Liver (tissue), 9 donors: ENCODE results near the gene OPN1SW. TPM values are rescaled to one million over a fixed set of nuclear protein-coding genes. Genes with fewer than 3 reads are reported as not detected.

Experiments
- DNase-seq: peaks from one replicate; pipeline ENCODE4 v3.0.0-alpha.2; 2017; ENCODE audit warnings: low spot score
- H3K27ac ChIP-seq, 2 donors: one replicate each; pipeline ENCODE4 v1.7.0; 2013; ENCODE audit warnings: inconsistent platforms in 2 of 2, low read length in 2 of 2, control low read depth in 1 of 2, low read depth in 1 of 2, mild to moderate bottlenecking in 1 of 2
- H3K27me3 ChIP-seq, 4 donors: one replicate each; pipeline versions ENCODE4 v1.6.1 to v1.7.0; 2013; ENCODE audit warnings: low read length in 3 of 4, inconsistent platforms in 1 of 4, mild to moderate bottlenecking in 1 of 4, moderate library complexity in 1 of 4; ENCODE audit not compliant: control insufficient read depth in 4 of 4, insufficient read depth in 4 of 4
- H3K36me3 ChIP-seq, 4 donors: one replicate each; pipeline versions ENCODE4 v1.6.1 to v1.7.0; 2013; ENCODE audit warnings: low read length in 3 of 4, mild to moderate bottlenecking in 3 of 4, low read depth in 1 of 4, moderate library complexity in 1 of 4; ENCODE audit not compliant: control insufficient read depth in 4 of 4, insufficient read depth in 3 of 4
- H3K4me1 ChIP-seq, 4 donors: one replicate each; pipeline versions ENCODE4 v1.6.1 to v1.7.0; 2013; ENCODE audit warnings: low read length in 3 of 4, mild to moderate bottlenecking in 3 of 4, moderate library complexity in 1 of 4; ENCODE audit not compliant: control insufficient read depth in 4 of 4, insufficient read depth in 4 of 4
- H3K4me3 ChIP-seq, 3 donors: one replicate each; pipeline versions ENCODE4 v1.6.1 to v1.7.0; 2013; ENCODE audit warnings: low read length in 3 of 3, control low read depth in 1 of 3, low read depth in 1 of 3, mild to moderate bottlenecking in 1 of 3
- H3K9ac ChIP-seq, 2 donors: one replicate each; pipeline ENCODE4 v1.7.0; 2013; ENCODE audit warnings: low read length in 2 of 2, mild to moderate bottlenecking in 2 of 2, moderate library complexity in 2 of 2, control low read depth in 1 of 2, low read depth in 1 of 2
- H3K9me3 ChIP-seq, 4 donors: one replicate each; pipeline versions ENCODE4 v1.6.1 to v1.7.0; 2013; ENCODE audit warnings: low read length in 3 of 4; ENCODE audit not compliant: control insufficient read depth in 4 of 4
- EGR1 ChIP-seq, 2 donors: IDR thresholded peaks; 2 replicates each; pipeline ENCODE4 v1.6.1; 2016 to 2018; ENCODE audit warnings: antibody characterized with exemption in 2 of 2, low read depth in 2 of 2
- FOXA2 ChIP-seq: IDR thresholded peaks from 2 replicates; pipeline ENCODE4 v1.6.1; 2016; ENCODE audit warnings: antibody characterized with exemption
- GABPA ChIP-seq, 2 donors: IDR thresholded peaks in 1 of 2; conservative IDR thresholded peaks in 1 of 2; 2 replicates each; pipeline ENCODE4 v1.6.1; 2016; ENCODE audit warnings: antibody characterized with exemption in 2 of 2, mild to moderate bottlenecking in 1 of 2, moderate library complexity in 1 of 2
- HNF4A ChIP-seq, 2 donors: conservative IDR thresholded peaks; 2 replicates each; pipeline ENCODE4 v1.6.1; 2016; ENCODE audit warnings: antibody characterized with exemption in 2 of 2, mild to moderate bottlenecking in 2 of 2
- HNF4G ChIP-seq: IDR thresholded peaks from 2 replicates; pipeline ENCODE4 v1.6.1; 2016; ENCODE audit warnings: antibody characterized with exemption
- JUND ChIP-seq, 2 donors: IDR thresholded peaks; 2 replicates each; pipeline ENCODE4 v1.6.1; 2016; ENCODE audit warnings: antibody characterized with exemption in 2 of 2
- MAX ChIP-seq: IDR thresholded peaks from 2 replicates; pipeline ENCODE4 v1.6.1; 2016; ENCODE audit warnings: antibody characterized with exemption
- NR2F2 ChIP-seq: IDR thresholded peaks from 2 replicates; pipeline ENCODE4 v1.6.1; 2016; ENCODE audit warnings: antibody characterized with exemption
- RAD21 ChIP-seq, 2 donors: IDR thresholded peaks; 2 replicates each; pipeline ENCODE4 v1.6.1; 2016; ENCODE audit warnings: antibody characterized with exemption in 2 of 2, mild to moderate bottlenecking in 2 of 2
- REST ChIP-seq: IDR thresholded peaks from 2 replicates; pipeline ENCODE4 v1.6.1; 2016; ENCODE audit warnings: antibody characterized with exemption, mild to moderate bottlenecking
- RXRA ChIP-seq, 2 donors: IDR thresholded peaks; 2 replicates each; pipeline ENCODE4 v1.6.1; 2017 to 2018; ENCODE audit warnings: antibody characterized with exemption in 2 of 2, mild to moderate bottlenecking in 1 of 2
- SP1 ChIP-seq: IDR thresholded peaks from 2 replicates; pipeline ENCODE4 v1.6.1; 2018; ENCODE audit warnings: antibody characterized with exemption, mild to moderate bottlenecking
- TAF1 ChIP-seq: conservative IDR thresholded peaks from 2 replicates; pipeline ENCODE4 v1.6.1; 2016; ENCODE audit warnings: antibody characterized with exemption, mild to moderate bottlenecking
- YY1 ChIP-seq: IDR thresholded peaks from 2 replicates; pipeline ENCODE4 v1.6.1; 2016; ENCODE audit warnings: antibody characterized with exemption, mild to moderate bottlenecking
- ZBTB33 ChIP-seq: IDR thresholded peaks from 2 replicates; pipeline ENCODE4 v1.6.1; 2016; ENCODE audit warnings: antibody characterized with exemption
- WGBS: extraction: QIAGEN DNeasy Blood & Tissue Kit; methylation state at CpG from one replicate; pipeline ENCODE4 v1.1.7; 2013; 5-methylcytosine and 5-hydroxymethylcytosine counted together
- polyA plus RNA-seq, 2 donors: library from polyadenylated mRNA; stranded (reverse) in 1 of 2; unstranded in 1 of 2; fragments of 200-250 nt in 1 of 2; fragments of >200 nt in 1 of 2; fragmentation: Nextera tagmentation in 1 of 2; extraction: Ambion mirVana in 1 of 2; gene quantifications; one replicate each; pipeline versions ENCODE4 v1.2.1 to v1.2.3, GENCODE V29; 2013 to 2015
- total RNA-seq, 2 donors: library from RNA; depleted of rRNA; stranded (reverse); fragments of >200 nt; gene quantifications; one replicate each; pipeline ENCODE4 v1.2.3, GENCODE V29; 2014
- TF ChIP-seq, protein P1 (sequence below): IDR thresholded peaks from 2 replicates; pipeline ENCODE4 v1.6.1; 2016; ENCODE audit warnings: antibody characterized with exemption
- donor health status: healthy.
- donor health status: healthy.
- donor health status: healthy.
- donor health status: healthy.
- donor health status: healthy.

Gene OPN1SW
- total and polyA plus RNA-seq, 4 donors, result 0.29 TPM; not detected in 3

- no peaks in the 10 kb centered on the region for H3K9me3 ChIP-seq
- no peak for DNase-seq
- H3K4me3 ChIP-seq, result no peak overlapping the region
- no peaks in the 10 kb centered on the region for H3K4me1 ChIP-seq
- no peak overlapping the region for H3K27ac ChIP-seq
- TF ChIP-seq GABPA (IDR thresholded peaks at IDR 0.05 in 1 of 2, conservative IDR thresholded peaks at IDR 0.05 in 1 of 2), result no peak
- TF ChIP-seq HNF4A (conservative IDR thresholded peaks at IDR 0.05), result no peak
- no peak for TF ChIP-seq RXRA (IDR thresholded peaks at IDR 0.05)
- TF ChIP-seq REST, result no peak
- TF ChIP-seq JUND (IDR thresholded peaks at IDR 0.05), result no peak
- TF ChIP-seq HNF4G, result no peak
- TF ChIP-seq SP1, result no peak
- no peak for TF ChIP-seq MAX
- no peak for TF ChIP-seq FOXA2
- TF ChIP-seq, protein P1, sequence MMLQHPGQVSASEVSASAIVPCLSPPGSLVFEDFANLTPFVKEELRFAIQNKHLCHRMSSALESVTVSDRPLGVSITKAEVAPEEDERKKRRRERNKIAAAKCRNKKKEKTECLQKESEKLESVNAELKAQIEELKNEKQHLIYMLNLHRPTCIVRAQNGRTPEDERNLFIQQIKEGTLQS, result no peak
- TF ChIP-seq EGR1 (IDR thresholded peaks at IDR 0.05; ENCODE audit: low read depth in 2 of 2), result no peak
- TF ChIP-seq NR2F2, result no peak
- no peak for TF ChIP-seq TAF1
- TF ChIP-seq ZBTB33, result no peak
- TF ChIP-seq RAD21 (IDR thresholded peaks at IDR 0.05), result no peak
- TF ChIP-seq YY1, result no peak
- H3K36me3 ChIP-seq, result no peaks in the 10 kb centered on the region
- no peaks in the 10 kb centered on the region for H3K27me3 ChIP-seq
- WGBS, result 93% methylated on average over 8 of the region's 8 CpGs
- H3K9ac ChIP-seq, result no peak overlapping the region
Observed at GRCh38 chr7:128731184-128731583, 44.4 kb downstream of the OPN1SW start.

- Histone ChIP-seq H3K9ac (no peak overlapping the region), H3K4me1 (no peaks in the 10 kb centered on the region), H3K27ac (no peak overlapping the region), H3K4me3 (no peak overlapping the region), H3K36me3 (no peaks in the 10 kb centered on the region), H3K27me3 (no peaks in the 10 kb centered on the region), H3K9me3 (no peaks in the 10 kb centered on the region)
- WGBS, result 93% methylated on average over 4 of the region's 4 CpGs
- TF ChIP-seq HNF4A (conservative IDR thresholded peaks at IDR 0.05) (no peak), JUND (IDR thresholded peaks at IDR 0.05) (no peak), RAD21 (IDR thresholded peaks at IDR 0.05) (no peak), HNF4G (no peak), RXRA (IDR thresholded peaks at IDR 0.05) (no peak)
- DNase-seq, result no peak
Observed at GRCh38 chr7:128729494-128729893, 46.1 kb downstream of the OPN1SW start.
